Spleen (tissue), 7 donors: Measurements from ENCODE around the gene GON4L.

Experiments used
- POLR2A ChIP-seq, 3 donors: fragments of 450-650 bp; IDR thresholded peaks; one replicate each; pipeline ENCODE4 v1.5.1; 2017; ENCODE audit warnings: antibody characterized with exemption in 3 of 3, mild to moderate bottlenecking in 1 of 3
- TF ChIP-seq, protein P1 (sequence below), 11 experiments: fragments of 200-600 bp in 7 of 11; fragments of 450-650 bp in 4 of 11; sonication (generic) in 4 of 11; IDR thresholded peaks in 8 of 11; conservative IDR thresholded peaks in 3 of 11; 1 replicate in 7 of 11; 2 replicates in 4 of 11; pipeline versions ENCODE4 v1.4.0 to v1.8.0; 2016 to 2021; ENCODE audit warnings: antibody characterized with exemption in 11 of 11, inconsistent platforms in 4 of 11, mild to moderate bottlenecking in 1 of 11
- donor health status: DM: no; HTN: no; CAD: no; lungs with moderate emphysema.
- donor health status: DM: no; HTN: no; CAD: no.
- donor health status: DM: no; HTN: no; CAD: no.

DNA sequence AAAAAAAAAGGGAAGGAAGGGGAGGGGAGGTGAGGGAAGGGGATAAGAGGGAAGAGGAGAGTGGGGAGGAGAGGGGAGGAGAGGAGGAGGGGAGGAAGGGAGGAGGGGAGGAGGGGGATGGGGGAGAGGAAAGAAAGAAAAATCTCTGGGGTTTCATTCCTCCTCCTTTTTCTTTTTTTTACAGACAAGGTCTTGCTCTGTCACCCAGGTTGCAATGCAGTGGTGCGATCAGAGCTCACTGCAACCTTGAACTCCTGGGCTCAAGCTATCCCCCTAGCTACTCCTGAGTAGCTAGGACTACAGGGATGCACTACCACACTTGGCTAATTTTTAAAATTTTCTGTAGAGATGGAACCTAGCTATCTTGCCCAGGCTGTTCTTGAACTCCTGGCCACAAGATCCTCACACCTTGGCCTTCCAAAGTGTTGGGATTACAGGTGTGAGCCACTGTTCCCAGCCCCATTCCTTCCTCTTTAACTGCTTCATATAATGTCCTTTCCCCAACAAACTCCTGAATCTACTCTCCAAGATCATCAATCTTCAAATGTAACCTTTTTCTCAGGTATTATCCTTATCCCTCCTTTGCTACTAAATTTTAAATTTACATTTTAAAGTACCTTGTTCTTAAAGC is 23.2 kb downstream of the GON4L start:
- TF ChIP-seq, protein P1, sequence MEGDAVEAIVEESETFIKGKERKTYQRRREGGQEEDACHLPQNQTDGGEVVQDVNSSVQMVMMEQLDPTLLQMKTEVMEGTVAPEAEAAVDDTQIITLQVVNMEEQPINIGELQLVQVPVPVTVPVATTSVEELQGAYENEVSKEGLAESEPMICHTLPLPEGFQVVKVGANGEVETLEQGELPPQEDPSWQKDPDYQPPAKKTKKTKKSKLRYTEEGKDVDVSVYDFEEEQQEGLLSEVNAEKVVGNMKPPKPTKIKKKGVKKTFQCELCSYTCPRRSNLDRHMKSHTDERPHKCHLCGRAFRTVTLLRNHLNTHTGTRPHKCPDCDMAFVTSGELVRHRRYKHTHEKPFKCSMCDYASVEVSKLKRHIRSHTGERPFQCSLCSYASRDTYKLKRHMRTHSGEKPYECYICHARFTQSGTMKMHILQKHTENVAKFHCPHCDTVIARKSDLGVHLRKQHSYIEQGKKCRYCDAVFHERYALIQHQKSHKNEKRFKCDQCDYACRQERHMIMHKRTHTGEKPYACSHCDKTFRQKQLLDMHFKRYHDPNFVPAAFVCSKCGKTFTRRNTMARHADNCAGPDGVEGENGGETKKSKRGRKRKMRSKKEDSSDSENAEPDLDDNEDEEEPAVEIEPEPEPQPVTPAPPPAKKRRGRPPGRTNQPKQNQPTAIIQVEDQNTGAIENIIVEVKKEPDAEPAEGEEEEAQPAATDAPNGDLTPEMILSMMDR (IDR thresholded peaks at IDR 0.05 in 8 of 11, conservative IDR thresholded peaks at IDR 0.05 in 3 of 11), result no peak
- no peak for TF ChIP-seq POLR2A (IDR thresholded peaks at IDR 0.05)
